GM19328 (cell line): ENCODE data around the gene ANO2.
"Not testable (repeated sequence)": the region's sequence is repeated elsewhere in the genome, so short reads cannot be mapped to it uniquely, and the experiment has no call there.

Experiments
- ATAC-seq: cut with Tn5 transposase; IDR thresholded peaks from one replicate; pipeline ENCODE4 v1.9.1; 2021; ENCODE audit warnings: mild to moderate bottlenecking, moderate library complexity; ENCODE audit not compliant: unreplicated experiment

ANO2 gene

DNA sequence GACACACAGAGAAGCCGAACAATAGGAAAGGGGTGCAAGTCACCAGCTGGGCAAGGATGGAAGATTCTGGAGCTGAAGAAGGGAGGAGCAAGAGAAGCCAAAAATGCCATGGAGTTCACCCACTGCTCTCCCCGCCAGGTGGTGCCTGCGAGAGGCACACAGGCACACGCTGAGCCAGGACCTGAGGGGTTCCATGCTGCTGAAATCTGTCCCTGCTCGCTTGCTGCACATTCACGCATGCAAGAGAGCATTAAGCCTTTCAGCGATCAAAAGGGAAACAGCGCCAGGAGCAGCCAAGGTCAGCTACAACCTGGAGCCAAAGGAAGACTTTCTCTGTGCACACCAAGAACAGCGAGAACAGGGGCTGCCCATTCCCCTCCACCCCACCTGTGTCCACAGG is 104.1 kb downstream of the ANO2 start:
- ATAC-seq, result no peak

DNA sequence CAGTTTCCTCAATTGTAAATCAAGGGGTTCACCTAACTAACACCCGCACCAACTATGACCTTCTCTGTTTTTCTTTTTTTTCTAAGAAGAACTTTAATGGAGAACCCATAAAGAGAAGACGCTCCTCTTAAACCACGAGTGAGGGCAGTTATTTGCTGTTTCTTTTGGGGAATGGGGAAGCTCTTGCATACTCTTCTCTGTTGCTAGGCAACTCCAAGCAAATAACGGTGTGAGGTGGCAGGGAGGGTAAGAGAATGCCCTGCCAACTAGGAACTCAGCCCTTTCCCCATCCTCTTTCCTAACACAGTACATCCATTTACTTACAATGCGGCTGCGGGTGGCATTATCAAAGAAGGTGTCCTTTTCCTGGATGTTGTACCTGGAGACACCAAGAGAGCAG is 114.9 kb downstream of the ANO2 start:
- ATAC-seq, result no peak

DNA sequence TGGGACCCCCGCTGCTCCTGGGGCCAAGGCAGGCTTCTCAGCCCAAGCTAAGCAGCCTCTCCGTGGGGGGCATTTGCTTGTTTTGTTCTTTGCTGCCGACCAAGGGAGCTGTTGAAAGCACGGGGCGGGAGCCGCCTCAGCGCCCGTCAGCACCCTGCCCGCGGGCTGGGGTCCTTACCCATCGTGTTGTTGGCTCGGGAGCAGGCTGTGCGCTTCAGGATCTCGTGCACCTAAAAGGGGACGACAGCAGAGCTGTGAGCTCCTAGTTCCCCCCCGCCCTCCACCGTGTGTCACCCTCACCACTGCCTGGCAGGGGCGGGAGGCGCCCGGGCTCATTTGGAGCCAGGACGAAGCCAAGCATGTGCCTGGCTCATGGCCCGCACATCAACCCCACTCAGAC is 117.5 kb downstream of the ANO2 start:
- no peak for ATAC-seq

GRCh38 chr12:5825761-5826160 is 119.3 kb downstream of the ANO2 start:
- not testable (repeated sequence) for ATAC-seq

- ATAC-seq, result not testable (repeated sequence)
These were observed 126.2 kb downstream of the ANO2 start for GRCh38 chr12:5818877-5819276.

DNA sequence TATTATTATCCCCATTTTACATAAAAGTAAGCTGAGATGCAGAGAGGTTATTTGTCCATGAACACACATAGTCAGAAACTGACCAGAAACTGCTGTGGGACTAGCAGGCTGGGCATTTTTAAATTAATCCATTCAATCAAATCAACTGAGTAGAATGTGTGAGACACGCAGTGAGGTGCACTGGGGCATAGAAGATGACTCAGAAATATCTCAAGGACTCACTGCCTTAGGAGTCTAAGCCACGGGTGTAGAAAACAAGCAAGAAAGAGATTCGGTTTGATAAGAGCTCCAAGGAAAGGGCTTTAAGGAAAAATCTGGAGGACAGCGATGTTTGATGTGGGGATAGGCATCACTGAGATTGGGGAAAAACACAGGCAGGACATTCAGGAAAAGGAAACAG is 127.8 kb downstream of the ANO2 start:
- ATAC-seq, result no peak

DNA sequence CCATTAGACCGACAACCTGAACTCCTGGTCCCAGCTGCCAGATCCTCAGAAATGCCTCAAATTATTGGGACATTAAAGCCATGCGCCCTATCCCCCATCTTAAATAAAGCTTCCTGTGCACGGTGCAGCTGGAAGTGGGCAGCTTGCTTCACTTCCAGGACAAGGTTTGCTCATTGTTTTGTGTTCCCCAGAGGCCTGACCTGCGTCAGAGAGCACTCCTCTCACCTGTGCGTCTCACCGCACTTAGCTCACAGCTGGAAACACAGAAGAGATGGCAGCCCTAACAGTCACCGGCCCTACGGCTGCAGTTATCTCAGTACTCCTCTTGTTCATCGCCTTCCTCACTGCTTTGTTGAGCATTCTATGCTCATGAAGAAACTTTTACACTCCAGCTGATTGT is 135.5 kb downstream of the ANO2 start:
- ATAC-seq, result no peak

DNA sequence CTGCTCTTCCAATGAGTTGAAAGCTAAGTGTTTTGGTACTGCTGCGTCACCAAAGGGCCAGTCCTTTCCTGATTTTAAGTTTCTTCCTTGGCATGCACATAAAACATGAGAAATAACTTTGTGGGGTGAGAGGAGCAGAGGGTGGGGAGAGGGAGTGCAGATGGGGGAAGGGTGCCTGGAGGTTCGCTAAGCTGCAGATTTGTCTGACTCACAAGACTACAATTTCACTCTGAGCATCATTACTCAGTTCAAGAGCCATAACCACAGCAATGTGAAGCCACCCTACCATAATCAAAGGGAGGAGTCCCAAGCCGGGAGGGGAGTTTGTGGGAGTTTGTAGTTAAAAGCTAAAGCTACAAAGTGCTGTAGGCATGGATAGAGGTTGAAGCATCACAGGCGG is 136.1 kb downstream of the ANO2 start:
- no peak for ATAC-seq

GRCh38 chr12:5807514-5808219 is 137.4 kb downstream of the ANO2 start:
- no peak for ATAC-seq

DNA sequence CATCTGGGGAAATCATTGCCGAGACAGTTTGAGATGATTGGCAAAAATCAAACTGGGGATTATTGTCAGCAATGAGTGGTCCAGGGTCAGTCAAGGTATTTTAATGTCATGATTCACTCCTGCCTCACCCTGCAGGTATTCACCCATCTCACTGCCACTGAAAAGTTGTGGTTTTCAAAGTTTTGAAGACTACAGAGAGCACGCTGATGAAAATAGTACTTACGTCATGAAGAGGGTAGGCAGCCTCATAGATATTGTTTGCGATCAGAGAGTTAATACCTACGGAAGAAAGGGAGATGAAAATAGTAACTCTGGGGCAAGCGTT is 138.0 kb downstream of the ANO2 start:
- no peak for ATAC-seq

GRCh38 chr12:5806371-5807089 is 138.5 kb downstream of the ANO2 start:
- no peak for ATAC-seq

DNA sequence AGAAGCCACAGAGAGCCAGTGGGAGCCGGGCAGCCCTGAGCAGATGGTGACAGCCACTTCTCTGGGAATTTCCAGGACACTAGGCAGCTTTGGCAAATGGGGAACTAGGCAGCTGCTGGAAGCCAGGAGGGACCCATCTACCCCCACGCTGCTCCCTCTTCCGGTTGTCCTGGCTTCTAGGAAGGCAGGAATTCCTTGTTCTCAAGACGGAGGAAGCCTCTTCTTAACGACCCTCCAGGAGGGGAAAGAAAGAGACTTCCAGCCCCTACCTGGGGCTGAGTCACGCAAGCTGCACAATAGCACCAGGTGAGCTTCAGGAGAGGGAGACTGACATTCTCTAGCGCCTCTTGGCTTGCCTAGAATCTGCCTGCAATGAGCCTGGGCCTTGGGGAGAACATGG is 141.5 kb downstream of the ANO2 start:
- no peak for ATAC-seq

GRCh38 chr12:5798242-5799015 is 146.6 kb downstream of the ANO2 start:
- no peak for ATAC-seq

- no peak for ATAC-seq
These were observed 147.4 kb downstream of the ANO2 start for GRCh38 chr12:5797661-5798060.

DNA sequence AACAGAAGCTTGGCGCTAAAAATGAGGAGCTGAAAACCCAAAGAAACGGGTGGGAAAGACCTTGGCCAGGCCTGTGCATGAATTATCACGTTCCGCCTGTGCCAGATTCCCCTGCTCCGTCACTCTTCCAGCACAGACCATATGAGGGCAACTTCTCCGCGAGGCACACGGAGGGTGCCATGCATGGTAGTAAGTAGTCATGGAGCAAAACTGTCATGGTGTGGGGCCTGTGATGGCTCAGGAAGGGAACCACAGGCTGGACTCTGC is 148.2 kb downstream of the ANO2 start:
- ATAC-seq, result no peak

DNA sequence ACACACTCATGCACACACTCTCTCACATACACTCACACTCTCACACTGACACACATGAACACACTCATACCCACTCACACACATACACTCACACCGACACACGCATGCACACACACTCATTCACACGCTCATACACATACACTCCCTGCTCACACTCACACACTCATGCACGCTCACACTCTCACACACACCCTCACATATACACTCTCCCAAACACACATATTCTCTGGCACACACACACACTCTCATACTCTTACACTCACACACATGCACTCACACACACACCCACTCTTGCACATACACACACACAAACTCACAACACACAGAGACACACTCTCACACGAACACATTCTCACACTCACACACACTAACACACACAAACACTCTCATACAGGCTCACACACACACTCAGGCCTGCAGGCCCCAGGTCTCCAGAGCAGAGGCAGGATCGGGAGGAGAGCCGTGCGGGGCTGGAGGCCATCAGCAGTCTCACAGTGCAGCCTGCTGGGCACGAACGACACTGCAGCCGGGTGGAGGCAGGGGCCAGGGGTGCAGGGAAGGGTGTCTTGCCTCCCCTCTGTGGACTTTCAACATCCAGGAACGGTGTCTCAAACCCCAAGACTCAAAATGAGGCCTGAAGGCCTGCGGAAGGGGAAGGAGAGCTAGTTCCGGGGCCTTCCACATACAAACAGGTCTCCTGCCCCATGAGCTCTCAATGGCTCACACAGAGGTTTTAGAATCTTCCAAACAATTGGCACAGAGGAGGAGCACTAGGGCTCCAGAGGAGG is 148.7 kb downstream of the ANO2 start:
- no peak for ATAC-seq

GRCh38 chr12:5794156-5794555 is 150.9 kb downstream of the ANO2 start:
- ATAC-seq, result no peak

DNA sequence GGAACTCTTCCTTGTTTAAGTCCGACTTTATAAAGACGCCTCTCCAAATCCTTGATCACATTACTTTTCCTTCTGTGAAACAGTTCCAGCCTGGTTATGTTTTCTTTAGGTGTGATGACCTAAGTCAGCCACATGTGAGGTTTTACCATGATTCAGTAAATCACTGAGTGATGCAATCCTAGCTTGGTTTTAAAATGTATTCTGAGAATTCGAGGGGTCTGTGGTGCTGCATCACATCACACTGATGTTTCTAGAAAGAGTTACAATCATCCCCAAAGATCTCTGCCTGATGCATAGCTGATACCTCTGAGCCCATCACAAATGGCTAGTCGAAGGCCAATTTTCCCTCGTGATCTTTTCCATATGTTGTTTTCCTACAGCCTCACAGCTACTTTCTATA is 152.7 kb downstream of the ANO2 start:
- ATAC-seq, result no peak

- ATAC-seq, result no peak
These were observed 155.5 kb downstream of the ANO2 start for GRCh38 chr12:5789469-5789968.

DNA sequence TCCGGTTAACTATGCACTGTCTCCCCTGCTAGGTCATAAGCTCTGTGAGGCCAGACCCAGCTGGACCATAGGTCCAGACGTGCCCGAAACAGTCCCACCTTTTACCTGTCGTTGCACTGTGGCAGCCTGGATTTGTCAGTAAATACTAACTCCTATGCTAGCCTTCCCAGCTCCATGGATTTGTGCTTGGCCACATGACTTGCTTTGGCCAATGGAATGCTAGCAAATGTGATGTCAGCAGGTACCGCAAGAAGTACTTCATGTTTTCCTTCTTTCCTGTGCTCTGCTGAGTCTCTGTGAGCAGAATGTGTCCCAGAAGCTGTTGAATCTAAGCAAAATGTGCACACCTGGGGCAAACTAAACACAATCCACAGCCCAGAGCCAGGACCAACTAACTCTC is 157.2 kb downstream of the ANO2 start:
- no peak for ATAC-seq

GRCh38 chr12:5785601-5786000 is 159.5 kb downstream of the ANO2 start:
- no peak for ATAC-seq
